Measurements from ENCODE around the gene NETO2. TPM values are rescaled to one million over a fixed set of nuclear protein-coding genes. Genes with fewer than 3 reads are reported as not detected.

Gene NETO2
- total and polyA plus RNA-seq, 2 of the 13 experiments (the other 11 are each of a cell fraction or from before 2014, with no cell fraction given), result 8.2 to 13.5 TPM

GRCh38 chr16:47143677-47144558 lies at the start of gene NETO2 (continued):
- no peak for TF ChIP-seq ZNF260 (CRISPR knock-in tag; IDR thresholded peaks at IDR 0.05; ENCODE audit: borderline replicate concordance, low read depth)
- no peak for TF ChIP-seq ZNF709 (CRISPR knock-in tag; IDR thresholded peaks at IDR 0.05)
- TF ChIP-seq RAD21 (CRISPR knock-in tag; IDR thresholded peaks at IDR 0.05), result peak; percentile 91
- peak; percentile 76; the same call in 1 of the 2 replicates for TF ChIP-seq ZNF556 (CRISPR knock-in tag; IDR thresholded peaks at IDR 0.05; ENCODE audit: borderline replicate concordance)
- no peak for TF ChIP-seq SNAPC5 (CRISPR knock-in tag; IDR thresholded peaks at IDR 0.05; ENCODE audit: borderline replicate concordance)
- TF ChIP-seq ZNF616 (CRISPR knock-in tag; IDR thresholded peaks at IDR 0.05; ENCODE audit: low read depth), result no peak
- peak; percentile 35; the same call in 1 of the 2 replicates for TF ChIP-seq GMEB1 (CRISPR knock-in tag; IDR thresholded peaks at IDR 0.05; ENCODE audit: borderline replicate concordance)
- TF ChIP-seq ZSCAN29 (CRISPR knock-in tag; conservative IDR thresholded peaks at IDR 0.05), result peak; percentile 64; the same call in 1 of the 2 replicates
- peak; percentile 60; the same call in 1 of the 2 replicates for TF ChIP-seq SPEN (CRISPR knock-in tag; IDR thresholded peaks at IDR 0.05; ENCODE audit: low read depth)
- no peak for TF ChIP-seq SUZ12 (IDR thresholded peaks at IDR 0.05; ENCODE audit: low read depth, low read length)
- TF ChIP-seq STAG1 (CRISPR knock-in tag; IDR thresholded peaks at IDR 0.05), result peak; percentile 97
- no peak for TF ChIP-seq ELF4 (CRISPR knock-in tag; IDR thresholded peaks at IDR 0.05; ENCODE audit: borderline replicate concordance)
- no peak for TF ChIP-seq ZSCAN21 (CRISPR knock-in tag; IDR thresholded peaks at IDR 0.05; ENCODE audit: borderline replicate concordance)
- TF ChIP-seq ZNF17 (CRISPR knock-in tag; IDR thresholded peaks at IDR 0.05), result no peak
- TF ChIP-seq MXI1 (IDR thresholded peaks at IDR 0.05; ENCODE audit: borderline replicate concordance, low read depth, low read length), result no peak
- TF ChIP-seq NFIB (CRISPR knock-in tag; IDR thresholded peaks at IDR 0.05; ENCODE audit: borderline replicate concordance), result no peak
- no peak for TF ChIP-seq ZNF3 (CRISPR knock-in tag; IDR thresholded peaks at IDR 0.05)
- no peak for TF ChIP-seq POGZ (CRISPR knock-in tag; IDR thresholded peaks at IDR 0.05)
- peak; percentile 56; the same call in 1 of the 2 replicates for TF ChIP-seq MTA1 (CRISPR knock-in tag; IDR thresholded peaks at IDR 0.05; ENCODE audit: borderline replicate concordance)
- no peak for TF ChIP-seq ZNF547 (CRISPR knock-in tag; IDR thresholded peaks at IDR 0.05)
- TF ChIP-seq SMYD3 (CRISPR knock-in tag; IDR thresholded peaks at IDR 0.05), result no peak
- TF ChIP-seq ZNF101 (CRISPR knock-in tag; IDR thresholded peaks at IDR 0.05; ENCODE audit: borderline replicate concordance, low read depth), result no peak
- no peak for TF ChIP-seq ZNF18 (CRISPR knock-in tag; IDR thresholded peaks at IDR 0.05; ENCODE audit: insufficient replicate concordance)
- TF ChIP-seq MTF2 (CRISPR knock-in tag; IDR thresholded peaks at IDR 0.05; ENCODE audit: borderline replicate concordance), result no peak
- TF ChIP-seq ELF3 (CRISPR knock-in tag; IDR thresholded peaks at IDR 0.05), result no peak
- TF ChIP-seq ZNF546 (CRISPR knock-in tag; conservative IDR thresholded peaks at IDR 0.05), result no peak
- TF ChIP-seq REL (CRISPR knock-in tag; conservative IDR thresholded peaks at IDR 0.05), result no peak
- TF ChIP-seq MIER3 (CRISPR knock-in tag; IDR thresholded peaks at IDR 0.05; ENCODE audit: borderline replicate concordance), result no peak; the same call in 1 of the 2 replicates

Data from HepG2 (cell line).